Parathyroid adenoma (tissue), 2 donors: ENCODE measurements around the gene CCSER2.

Experiments used
- H2AFZ ChIP-seq: fragments of 300-600 bp; sonication (generic); one replicate; pipeline ENCODE4 v1.7.0; 2017; ENCODE audit warnings: antibody characterized with exemption, mild to moderate bottlenecking
- H3K27ac ChIP-seq: fragments of 300-600 bp; sonication (generic); one replicate; pipeline ENCODE4 v1.7.0; 2017
- H3K27me3 ChIP-seq: fragments of 300-600 bp; sonication (generic); one replicate; pipeline ENCODE4 v1.7.0; 2017; ENCODE audit warnings: low read length; ENCODE audit not compliant: control insufficient read depth, insufficient read depth
- H3K36me3 ChIP-seq: fragments of 300-600 bp; sonication (generic); one replicate; pipeline ENCODE4 v1.7.0; 2017; ENCODE audit warnings: low read length; ENCODE audit not compliant: control insufficient read depth, insufficient read depth
- H3K4me1 ChIP-seq: fragments of 300-600 bp; sonication (generic); one replicate; pipeline ENCODE4 v1.7.0; 2017; ENCODE audit warnings: control low read depth
- H3K4me2 ChIP-seq: fragments of 300-600 bp; sonication (generic); one replicate; pipeline ENCODE4 v1.7.0; 2017; ENCODE audit warnings: low read length
- H3K4me3 ChIP-seq: fragments of 300-600 bp; sonication (generic); one replicate; pipeline ENCODE4 v1.7.0; 2017; ENCODE audit warnings: low read depth, low read length
- H3K79me2 ChIP-seq: fragments of 300-600 bp; sonication (generic); one replicate; pipeline ENCODE4 v1.7.0; 2017; ENCODE audit warnings: control low read depth
- H3K9ac ChIP-seq: fragments of 300-600 bp; sonication (generic); one replicate; pipeline ENCODE4 v1.7.0; 2017; ENCODE audit warnings: mild to moderate bottlenecking
- H3K9me3 ChIP-seq: fragments of 300-600 bp; sonication (generic); one replicate; pipeline ENCODE4 v1.7.0; 2017; ENCODE audit warnings: low read length; ENCODE audit not compliant: control insufficient read depth
- TF ChIP-seq, protein P1 (sequence below): fragments of 300-600 bp; sonication (generic); IDR thresholded peaks from one replicate; pipeline ENCODE4 v1.7.0; 2017; ENCODE audit warnings: antibody characterized with exemption, mild to moderate bottlenecking
- donor health status: primary hyperparathyroidism.

CCSER2 gene

DNA sequence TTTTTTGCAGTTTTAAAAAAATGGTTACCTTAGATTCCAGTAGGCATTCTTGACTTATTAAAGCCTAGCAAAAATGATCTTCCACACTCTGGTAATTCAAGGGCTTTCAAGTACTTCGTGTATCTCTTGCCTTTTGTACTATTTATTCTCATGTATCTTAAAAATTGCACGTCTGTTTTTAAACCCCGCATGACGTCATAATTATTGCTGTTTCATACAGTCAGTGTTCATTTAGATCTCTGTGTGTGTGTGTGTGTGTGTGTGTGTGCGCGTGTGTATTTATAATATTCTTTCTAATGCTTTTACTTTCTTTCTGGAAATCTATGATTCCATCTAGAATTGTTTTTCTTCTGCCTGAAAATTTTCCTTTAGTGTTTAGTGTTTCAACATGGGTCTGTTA lies 234.2 kb downstream of the CCSER2 start:
- Histone ChIP-seq H3K4me1 (peaks cover 3% of the 10 kb centered on the region), H3K36me3 (no peaks in the 10 kb centered on the region), H3K9ac (no peak overlapping the region), H3K27ac (no peak overlapping the region), H2AFZ (no peak overlapping the region), H3K4me3 (no peak overlapping the region), H3K79me2 (no peaks in the 10 kb centered on the region), H3K4me2 (no peak overlapping the region), H3K27me3 (peaks cover 4% of the 10 kb centered on the region), H3K9me3 (no peaks in the 10 kb centered on the region)
- TF ChIP-seq, protein P1, sequence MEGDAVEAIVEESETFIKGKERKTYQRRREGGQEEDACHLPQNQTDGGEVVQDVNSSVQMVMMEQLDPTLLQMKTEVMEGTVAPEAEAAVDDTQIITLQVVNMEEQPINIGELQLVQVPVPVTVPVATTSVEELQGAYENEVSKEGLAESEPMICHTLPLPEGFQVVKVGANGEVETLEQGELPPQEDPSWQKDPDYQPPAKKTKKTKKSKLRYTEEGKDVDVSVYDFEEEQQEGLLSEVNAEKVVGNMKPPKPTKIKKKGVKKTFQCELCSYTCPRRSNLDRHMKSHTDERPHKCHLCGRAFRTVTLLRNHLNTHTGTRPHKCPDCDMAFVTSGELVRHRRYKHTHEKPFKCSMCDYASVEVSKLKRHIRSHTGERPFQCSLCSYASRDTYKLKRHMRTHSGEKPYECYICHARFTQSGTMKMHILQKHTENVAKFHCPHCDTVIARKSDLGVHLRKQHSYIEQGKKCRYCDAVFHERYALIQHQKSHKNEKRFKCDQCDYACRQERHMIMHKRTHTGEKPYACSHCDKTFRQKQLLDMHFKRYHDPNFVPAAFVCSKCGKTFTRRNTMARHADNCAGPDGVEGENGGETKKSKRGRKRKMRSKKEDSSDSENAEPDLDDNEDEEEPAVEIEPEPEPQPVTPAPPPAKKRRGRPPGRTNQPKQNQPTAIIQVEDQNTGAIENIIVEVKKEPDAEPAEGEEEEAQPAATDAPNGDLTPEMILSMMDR, result no peak

DNA sequence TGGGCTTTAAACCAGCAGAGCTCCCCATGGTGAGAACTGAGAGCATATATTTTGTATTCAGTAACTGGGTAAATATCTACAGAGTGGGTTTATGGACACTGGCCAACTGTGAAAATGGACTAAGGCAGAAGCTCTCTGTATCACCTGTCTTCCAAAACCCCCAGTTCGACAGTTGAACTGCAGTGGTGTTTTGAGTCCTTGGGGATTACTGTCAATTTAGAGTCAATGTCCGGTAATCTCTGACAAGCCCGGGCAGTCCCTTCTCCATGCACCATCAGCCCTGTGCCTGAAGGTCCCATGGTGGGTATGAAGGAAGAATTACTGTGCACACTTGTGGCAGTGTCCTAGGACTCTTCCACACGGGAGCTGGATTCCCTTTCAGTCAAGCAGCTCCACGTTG lies 235.0 kb downstream of the CCSER2 start:
- peaks cover 4% of the 10 kb centered on the region for H3K27me3 ChIP-seq
- H3K4me1 ChIP-seq, result peaks cover 3% of the 10 kb centered on the region
- H3K4me2 ChIP-seq, result no peak overlapping the region
- TF ChIP-seq, protein P1, result no peak
- H3K9ac ChIP-seq, result no peak overlapping the region
- H3K4me3 ChIP-seq, result no peak overlapping the region
- H3K36me3 ChIP-seq, result no peaks in the 10 kb centered on the region
- no peaks in the 10 kb centered on the region for H3K9me3 ChIP-seq
- H2AFZ ChIP-seq, result no peak overlapping the region
- no peak overlapping the region for H3K27ac ChIP-seq
- H3K79me2 ChIP-seq, result no peaks in the 10 kb centered on the region

DNA sequence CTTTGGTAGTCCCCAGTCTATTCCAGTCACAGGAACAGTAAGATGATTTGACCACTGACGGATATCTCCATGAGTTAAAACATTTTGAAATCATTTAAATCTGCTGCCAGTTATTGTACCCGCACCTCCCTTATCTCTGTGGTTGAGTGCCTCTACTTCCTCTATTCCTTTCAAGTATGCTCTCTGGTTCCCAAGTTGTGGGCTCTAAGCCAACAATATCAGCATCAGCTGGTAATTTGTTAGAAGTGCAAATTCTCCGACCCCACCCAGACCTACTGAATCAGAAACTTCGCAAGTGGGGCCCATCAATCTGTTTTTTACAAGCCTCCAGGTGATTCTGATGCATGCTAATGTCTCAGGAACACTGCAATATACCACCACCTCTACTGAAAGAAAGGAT lies 235.5 kb downstream of the CCSER2 start:
- Histone ChIP-seq H3K9ac (no peak overlapping the region), H2AFZ (no peak overlapping the region), H3K36me3 (no peaks in the 10 kb centered on the region), H3K4me1 (peaks cover 3% of the 10 kb centered on the region), H3K27me3 (peaks cover 4% of the 10 kb centered on the region), H3K4me3 (no peak overlapping the region), H3K27ac (no peak overlapping the region), H3K4me2 (no peak overlapping the region), H3K79me2 (no peaks in the 10 kb centered on the region), H3K9me3 (no peaks in the 10 kb centered on the region)
- TF ChIP-seq, protein P1, result no peak

DNA sequence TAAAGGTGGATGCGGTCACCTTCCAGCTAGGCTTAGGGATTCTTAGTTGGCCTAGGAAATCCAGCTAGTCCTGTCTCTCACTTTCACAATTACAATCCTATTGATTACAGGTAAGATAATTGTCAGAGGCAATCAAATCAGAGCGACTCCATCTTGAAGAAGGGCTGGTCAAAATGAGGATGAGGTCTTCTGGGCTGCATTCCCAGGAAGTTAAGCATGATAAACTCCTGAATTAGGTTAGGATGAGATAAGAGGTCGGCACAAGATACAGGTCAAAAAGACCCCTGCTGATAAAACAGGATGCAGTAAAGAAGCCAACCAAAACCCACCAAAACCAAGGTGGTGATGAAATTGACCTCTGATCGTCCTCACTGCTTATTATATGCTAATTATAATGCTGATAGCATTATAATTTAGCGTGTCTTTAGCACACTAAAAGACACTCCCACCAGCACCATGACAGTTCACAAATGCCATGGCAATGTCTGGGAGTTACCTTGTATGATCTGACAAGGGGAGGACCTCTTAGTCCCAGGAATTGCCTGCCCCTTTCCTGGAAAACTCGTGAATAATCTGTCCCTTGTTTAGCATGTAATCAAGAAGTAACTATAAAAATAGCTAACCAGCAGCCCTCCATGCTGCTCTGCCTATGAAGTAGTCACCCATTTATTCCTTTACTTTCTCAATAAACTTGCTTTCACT lies 237.6 kb downstream of the CCSER2 start:
- no peak overlapping the region for H3K9ac ChIP-seq
- TF ChIP-seq, protein P1, result no peak
- no peaks in the 10 kb centered on the region for H3K9me3 ChIP-seq
- H3K79me2 ChIP-seq, result no peaks in the 10 kb centered on the region
- H3K27ac ChIP-seq, result no peak overlapping the region
- no peaks in the 10 kb centered on the region for H3K36me3 ChIP-seq
- no peak overlapping the region for H2AFZ ChIP-seq
- no peak overlapping the region for H3K4me3 ChIP-seq
- peaks cover 4% of the 10 kb centered on the region for H3K27me3 ChIP-seq
- peaks cover 3% of the 10 kb centered on the region for H3K4me1 ChIP-seq
- no peak overlapping the region for H3K4me2 ChIP-seq

DNA sequence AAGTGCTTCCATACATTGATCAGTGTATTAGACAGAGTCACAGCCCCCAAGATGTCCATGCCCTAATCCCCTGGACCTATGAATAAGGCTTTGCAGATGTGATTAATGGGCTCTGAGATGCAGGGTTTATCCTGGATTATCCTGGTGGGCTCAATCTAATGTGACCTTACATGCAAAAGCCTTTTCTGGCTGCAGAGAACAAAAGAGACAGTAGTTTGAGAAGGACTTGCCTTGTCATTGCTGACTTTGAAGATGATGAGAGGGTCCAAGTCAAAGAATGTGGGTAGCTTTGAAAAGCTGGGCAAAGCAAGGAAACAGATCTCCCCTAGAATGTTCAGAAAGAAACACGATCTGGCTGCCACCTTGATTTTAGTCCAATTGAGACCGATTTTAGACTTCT lies 238.7 kb downstream of the CCSER2 start:
- H3K27ac ChIP-seq, result no peak overlapping the region
- H3K27me3 ChIP-seq, result peaks cover 4% of the 10 kb centered on the region
- TF ChIP-seq, protein P1, result no peak

More for the DNA sequence above, 238.7 kb downstream of the CCSER2 start:
- Histone ChIP-seq H2AFZ (no peak overlapping the region), H3K4me3 (no peak overlapping the region), H3K79me2 (no peaks in the 10 kb centered on the region), H3K36me3 (no peaks in the 10 kb centered on the region), H3K9ac (no peak overlapping the region), H3K4me1 (peaks cover 3% of the 10 kb centered on the region), H3K9me3 (no peaks in the 10 kb centered on the region), H3K4me2 (no peak overlapping the region)
